ENCODE measurements around the gene CEP68.

DNA sequence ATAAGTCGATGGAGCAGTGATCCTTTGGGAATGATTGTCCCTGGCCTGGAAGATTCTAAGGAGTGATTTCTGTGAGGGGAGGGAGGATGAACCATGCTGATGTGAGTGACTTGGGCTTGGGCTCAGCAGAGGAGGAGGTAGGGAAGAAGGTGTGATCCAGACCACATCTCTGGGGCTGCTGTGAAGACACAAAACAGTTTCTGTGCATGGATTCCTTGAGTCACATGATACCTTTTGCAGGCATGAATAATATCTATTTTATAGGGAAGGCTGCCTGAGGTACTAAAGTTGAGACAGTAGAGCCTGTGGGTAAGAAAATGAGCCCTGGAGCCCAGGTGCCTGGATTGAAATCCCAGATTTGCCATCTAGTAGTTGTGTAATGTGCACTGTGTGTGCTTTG is 37.2 kb upstream of the CEP68 start:
- TF ChIP-seq CTCF (IDR thresholded peaks at IDR 0.05): no peak
- TF ChIP-seq POLR2A (IDR thresholded peaks at IDR 0.05): no peak

Measured in uterus (tissue), 2 donors.